ENCODE results near the gene FCHSD2. TPM values are rescaled to one million over a fixed set of nuclear protein-coding genes. Genes with fewer than 3 reads are reported as not detected.
"Not testable (repeated sequence)": the region's sequence is repeated elsewhere in the genome, so short reads cannot be mapped to it uniquely, and the experiment has no call there.

FCHSD2 gene
- total RNA-seq, 1 donor from 2014 or later: 32.7 TPM

GRCh38 chr11:72841397-72841796 is 300.7 kb downstream of the FCHSD2 start:
- DNase-seq (no peak), ATAC-seq (no peak)
- intact Hi-C loops (cut with micrococcal nuclease): no loop called here

DNA sequence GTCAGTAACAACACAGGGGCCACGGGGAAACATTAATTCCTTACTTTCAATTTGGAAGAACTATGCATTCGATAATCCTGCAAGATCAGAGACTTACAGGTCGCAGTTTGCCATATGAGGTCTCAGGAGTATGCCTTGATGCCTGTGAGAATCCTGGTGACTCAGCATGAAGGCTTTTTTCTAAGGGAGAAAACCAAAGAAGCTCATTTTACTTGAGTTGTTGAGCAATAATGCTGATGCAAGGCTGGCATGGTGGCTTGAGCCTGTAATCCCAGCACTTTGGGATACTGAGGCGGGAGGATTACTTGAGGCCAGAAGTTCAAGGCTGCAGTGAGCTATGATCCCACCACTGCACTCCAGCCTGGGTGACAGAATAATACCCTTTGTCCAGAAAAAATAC is 301.3 kb downstream of the FCHSD2 start:
- no peak for DNase-seq
- intact Hi-C loops (cut with micrococcal nuclease): no loop called here
- ATAC-seq: no peak

GRCh38 chr11:72838691-72839305 is 303.3 kb downstream of the FCHSD2 start:
- intact Hi-C loops (cut with micrococcal nuclease): loop anchor here (10.0 kb wide), 1 partner anchor 306 kb away; the partner anchor contains the start of gene FCHSD2
- no peak for DNase-seq
- ATAC-seq: no peak

GRCh38 chr11:72836111-72836510 is 306.0 kb downstream of the FCHSD2 start:
- intact Hi-C loops (cut with micrococcal nuclease): loop anchor here (10.0 kb wide), 1 partner anchor 309 kb away; the partner anchor contains the start of gene FCHSD2
- peak; percentile 41 for ATAC-seq
- DNase-seq: peak; percentile 87

GRCh38 chr11:72834905-72835304 is 307.2 kb downstream of the FCHSD2 start:
- DNase-seq: no peak
- ATAC-seq: peak; percentile 36
- intact Hi-C loops (cut with micrococcal nuclease): loop anchor here (5.0 to 10.0 kb wide), 2 partner anchors 310 to 342 kb away; partner anchors contain the start of gene FCHSD2

- intact Hi-C loops (cut with micrococcal nuclease): loop anchor here (5.0 to 10.0 kb wide), 2 partner anchors 311 to 343 kb away; partner anchors contain the start of gene FCHSD2
- no peak for DNase-seq
- ATAC-seq: peak; percentile 56
These were observed 308.2 kb downstream of the FCHSD2 start for GRCh38 chr11:72833811-72834493.

DNA sequence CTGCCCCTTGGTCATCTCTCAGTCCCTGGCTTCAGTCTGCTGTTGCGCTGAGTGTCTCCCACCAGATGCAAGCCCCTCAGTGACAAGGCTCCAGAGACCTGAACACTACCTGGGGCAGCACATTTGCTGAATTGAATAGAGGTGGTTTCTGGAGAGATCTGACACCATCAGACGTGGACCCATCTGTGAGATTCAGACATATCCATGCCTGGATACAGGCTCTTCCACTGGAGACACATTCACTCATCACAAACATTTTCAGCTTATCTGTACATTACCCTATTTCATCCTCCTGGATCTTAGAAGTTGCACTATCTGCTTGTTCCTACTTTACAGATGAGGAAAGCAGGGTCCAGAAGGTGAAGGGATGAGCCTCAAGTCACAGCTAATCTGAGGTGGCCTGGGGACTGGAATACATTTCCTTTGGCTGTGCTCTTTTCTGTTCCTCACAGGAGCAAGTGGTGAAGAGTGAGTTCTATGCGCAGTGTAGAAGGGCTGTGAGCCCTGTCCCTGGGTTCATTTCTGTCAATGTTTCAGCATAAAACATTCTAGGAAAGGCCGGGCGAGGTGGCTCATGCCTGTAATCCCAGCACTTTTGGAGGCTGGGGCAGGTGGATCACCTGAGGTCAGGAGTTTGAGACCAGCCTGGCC is 308.9 kb downstream of the FCHSD2 start:
- intact Hi-C loops (cut with micrococcal nuclease): loop anchor here (5.0 to 10.0 kb wide), 2 partner anchors 312 to 344 kb away; partner anchors contain the start of gene FCHSD2
- ATAC-seq (no peak), DNase-seq (no peak)

GRCh38 chr11:72832301-72833082 is 309.6 kb downstream of the FCHSD2 start:
- ATAC-seq: peak; percentile 10
- DNase-seq: no peak
- intact Hi-C loops (cut with micrococcal nuclease): loop anchor here (5.0 to 10.0 kb wide), 2 partner anchors 312 to 345 kb away; partner anchors contain the start of gene FCHSD2

DNA sequence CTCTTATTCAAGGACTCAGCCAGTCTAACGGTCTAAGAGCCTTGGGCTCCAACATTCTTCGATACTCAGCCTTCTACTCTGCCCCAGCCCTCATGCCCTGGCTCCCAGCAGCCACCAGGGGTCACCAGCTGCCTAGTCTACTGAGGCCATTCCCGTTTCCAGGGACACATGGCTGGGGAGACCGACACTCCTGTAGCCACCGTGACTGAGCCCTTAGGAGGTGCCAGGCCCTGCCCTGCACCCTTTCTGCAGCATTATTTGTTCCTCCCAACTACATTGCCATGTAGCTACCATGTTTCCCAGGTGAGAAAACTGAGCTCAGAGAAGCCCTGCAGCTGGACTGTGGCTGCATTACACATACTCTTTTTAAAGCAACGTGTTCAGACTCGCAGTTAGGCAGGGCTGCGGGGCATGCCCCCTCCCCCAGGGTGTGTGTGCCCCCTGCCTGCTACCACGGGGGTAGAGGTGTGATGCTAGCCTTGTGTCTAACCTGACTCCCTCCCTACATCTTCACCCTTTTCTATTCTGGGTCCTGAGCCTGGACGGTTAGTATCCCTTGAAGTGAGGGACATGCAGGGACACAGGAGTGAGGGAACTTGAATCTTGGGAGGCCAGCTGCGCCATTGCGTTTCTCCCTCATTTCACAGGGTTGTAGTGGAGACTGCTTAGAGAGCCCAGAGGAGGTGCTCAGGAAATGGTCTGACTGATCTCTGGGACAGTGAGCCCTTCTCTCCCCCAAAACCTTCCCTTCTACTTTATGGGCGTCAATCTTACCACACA is 310.4 kb downstream of the FCHSD2 start:
- peak; percentile 75 for ATAC-seq
- intact Hi-C loops (cut with micrococcal nuclease): loop anchor here (5.0 to 10.0 kb wide), 2 partner anchors 313 to 346 kb away; partner anchors contain the start of gene FCHSD2
- peak; percentile 90 for DNase-seq

DNA sequence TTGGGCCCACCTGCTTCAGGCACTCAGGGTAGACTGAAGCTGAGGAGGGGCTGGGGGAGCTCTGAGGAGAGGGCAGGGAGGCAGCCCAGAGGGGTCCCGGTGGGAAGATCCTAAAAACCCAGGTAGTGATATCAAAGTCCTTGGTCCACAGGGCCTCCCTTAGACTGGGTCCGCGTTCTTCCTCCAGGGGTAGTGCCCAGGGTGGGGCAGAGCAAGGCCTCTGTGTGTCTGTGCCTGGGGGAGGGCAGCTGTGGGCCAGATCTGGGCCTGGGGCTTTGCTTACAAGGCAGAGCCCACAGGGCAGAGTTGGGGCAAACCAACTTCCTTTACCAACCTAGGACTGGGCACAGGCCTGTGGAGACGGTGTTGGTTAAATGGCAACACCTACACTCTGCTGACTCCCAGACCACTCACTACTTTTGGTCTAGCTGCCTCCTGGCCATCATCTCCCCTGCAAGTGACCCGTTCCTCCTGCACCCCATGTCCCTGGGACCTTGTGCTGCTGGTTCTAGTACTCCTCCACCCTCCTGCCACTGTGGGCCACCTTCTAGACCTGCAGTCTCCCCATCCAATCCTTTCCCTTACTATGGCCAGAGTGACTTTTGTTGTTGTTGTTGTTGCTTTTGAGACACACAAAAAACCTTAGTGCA is 312.1 kb downstream of the FCHSD2 start:
- intact Hi-C loops (cut with micrococcal nuclease): loop anchor here (5.0 to 10.0 kb wide), 2 partner anchors 315 to 347 kb away; partner anchors contain the start of gene FCHSD2
- DNase-seq (no peak), ATAC-seq (no peak)

- ATAC-seq (no peak), DNase-seq (no peak)
- intact Hi-C loops (cut with micrococcal nuclease): no loop called here
These were observed 312.9 kb downstream of the FCHSD2 start for GRCh38 chr11:72829178-72829577.

DNA sequence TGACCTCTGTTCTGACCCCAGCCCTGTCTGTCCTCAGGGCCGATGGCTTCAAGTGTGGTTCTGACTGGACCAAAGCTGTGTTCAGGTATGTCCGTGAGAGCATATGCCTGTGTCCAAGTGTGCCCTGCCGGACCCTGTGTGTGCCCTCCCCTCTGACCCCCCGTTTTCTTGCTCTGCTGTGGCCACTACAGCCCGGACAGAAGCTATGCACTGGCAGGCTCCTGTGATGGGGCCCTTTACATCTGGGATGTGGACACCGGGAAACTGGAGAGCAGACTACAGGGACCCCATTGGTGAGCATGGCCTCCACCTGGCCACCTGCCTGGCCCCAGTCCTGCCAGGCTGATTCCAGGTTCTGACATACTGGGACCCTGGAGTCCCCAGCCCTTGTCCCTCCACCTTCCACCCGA is 313.4 kb downstream of the FCHSD2 start:
- DNase-seq (no peak), ATAC-seq (no peak)
- intact Hi-C loops (cut with micrococcal nuclease): no loop called here

- intact Hi-C loops (cut with micrococcal nuclease): no loop called here
These were observed 314.0 kb downstream of the FCHSD2 start for GRCh38 chr11:72828081-72828567.

GRCh38 chr11:72827656-72828055 is 314.5 kb downstream of the FCHSD2 start:
- intact Hi-C loops (cut with micrococcal nuclease); ATAC-seq; DNase-seq: not testable (repeated sequence)

More at GRCh38 chr11:72828081-72828567, 314.0 kb downstream of the FCHSD2 start:
- ATAC-seq: no peak
- no peak for DNase-seq

DNA sequence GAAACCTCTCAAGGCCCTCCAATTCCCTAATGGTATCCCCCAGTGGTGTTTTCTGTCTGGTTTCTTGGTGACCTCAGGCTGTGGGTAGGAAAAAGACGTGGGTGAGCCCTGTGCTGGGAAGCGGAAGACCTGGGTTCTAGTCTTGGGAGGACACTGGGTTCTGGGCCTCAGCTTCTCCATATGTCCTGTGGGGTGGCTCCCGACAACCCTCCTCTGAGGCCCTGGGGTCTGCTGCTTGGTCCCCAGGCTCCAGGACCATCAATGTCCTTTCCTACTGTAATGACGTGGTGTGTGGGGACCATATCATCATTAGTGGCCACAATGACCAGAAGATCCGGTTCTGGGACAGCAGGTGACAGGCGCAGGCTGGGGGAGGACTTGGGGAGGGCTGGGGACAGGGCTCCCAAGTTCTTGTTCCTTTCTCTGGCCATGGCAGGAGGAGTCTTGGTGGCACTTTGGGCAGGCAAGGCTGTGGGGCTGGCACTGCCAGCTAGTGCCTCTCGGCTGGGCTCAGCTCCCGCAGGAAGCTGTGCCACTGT is 315.1 kb downstream of the FCHSD2 start:
- no peak for DNase-seq

DNA sequence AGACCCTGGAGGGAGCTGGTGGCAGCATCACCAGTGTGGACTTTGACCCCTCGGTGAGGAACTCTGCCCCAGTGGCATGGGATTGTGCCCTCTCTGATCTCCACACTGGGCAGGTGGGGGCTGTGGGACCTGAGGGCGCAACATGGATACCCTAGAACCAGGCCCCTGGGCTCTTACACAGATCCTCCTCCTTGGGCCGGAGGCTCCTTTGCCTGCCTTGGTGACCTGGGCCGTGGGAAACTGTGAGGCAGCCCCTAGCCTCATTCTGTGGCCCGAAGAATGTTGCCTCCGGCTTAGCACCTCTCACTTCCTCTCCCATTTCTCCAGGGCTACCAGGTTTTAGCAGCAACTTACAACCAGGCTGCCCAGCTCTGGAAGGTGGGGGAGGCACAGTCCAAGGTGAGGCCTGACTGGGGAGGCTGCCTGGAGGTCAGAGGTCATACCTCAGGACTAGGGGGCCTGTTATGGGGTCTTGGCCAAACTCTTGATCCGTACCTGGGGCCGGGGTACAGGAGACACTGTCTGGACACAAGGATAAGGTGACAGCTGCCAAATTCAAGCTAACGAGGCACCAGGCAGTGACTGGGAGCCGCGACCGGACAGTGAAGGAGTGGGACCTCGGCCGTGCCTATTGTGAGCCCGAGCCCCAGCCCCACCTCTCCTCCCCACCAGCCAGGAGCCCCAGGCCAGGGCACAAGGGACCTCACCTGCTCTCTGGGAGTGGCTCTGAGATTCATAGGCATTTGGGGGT is 315.8 kb downstream of the FCHSD2 start:
- ATAC-seq (no peak), DNase-seq (no peak)
- intact Hi-C loops (cut with micrococcal nuclease): no loop called here

More for the DNA sequence above, 315.1 kb downstream of the FCHSD2 start:
- no peak for ATAC-seq
- intact Hi-C loops (cut with micrococcal nuclease): no loop called here

DNA sequence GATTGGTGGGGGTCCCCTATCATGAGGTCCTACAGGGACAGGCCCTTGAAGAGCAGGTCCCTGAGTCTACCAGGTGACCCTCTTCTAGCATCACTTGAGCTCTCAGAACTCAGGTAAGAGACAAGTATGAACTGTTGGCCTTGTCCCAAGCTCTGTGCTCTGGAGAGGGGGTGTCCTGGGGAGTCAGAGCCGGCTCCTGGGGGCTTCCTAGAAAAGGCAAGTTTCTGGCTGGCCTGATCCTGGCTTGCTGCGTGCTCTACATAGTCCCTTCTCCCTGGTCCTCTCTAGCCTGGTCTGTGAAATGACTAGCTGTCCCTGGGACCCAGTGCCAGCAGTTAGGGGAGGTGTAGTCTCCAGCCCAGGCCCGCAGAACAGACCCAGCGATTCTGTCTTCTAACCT is 316.5 kb downstream of the FCHSD2 start:
- intact Hi-C loops (cut with micrococcal nuclease): no loop called here
- ATAC-seq (no peak), DNase-seq (no peak)
